A549 (cell line): Measurements from ENCODE around the gene ATP6V0A1. TPM values are rescaled to one million over a fixed set of nuclear protein-coding genes. Genes with fewer than 3 reads are reported as not detected.
A peak's percentile ranks its signal among the peaks of the same experiment; 100 is the strongest.
"Not testable (repeated sequence)": the region's sequence is repeated elsewhere in the genome, so short reads cannot be mapped to it uniquely, and the experiment has no call there.

Experiments used
- ATAC-seq, 2 experiments: fragments of 200-7000 bp in 1 of 2; fragments of >200 bp in 1 of 2; cut with Nextera tagmentation in 1 of 2; cut with Tn5 transposase in 1 of 2; 3 replicates each; pipeline versions ENCODE4 v1.8.0 to v1.9.1; 2018 to 2020; ENCODE audit warnings: mild to moderate bottlenecking in 1 of 2, moderate library complexity in 1 of 2
- CTCF ChIA-PET: fragments of 300-600 bp; sonication (Branson Sonifier 250); formaldehyde crosslinking; extraction: SDS; loops from one replicate; lab custom pipeline; 2021; ENCODE audit warnings: antibody characterized with exemption, inconsistent platforms; lab: Yijun Ruan, JAX
- POLR2A ChIA-PET: fragments of 350-600 bp; formaldehyde crosslinking; extraction: SDS; loops from one replicate; lab custom pipeline; 2021; ENCODE audit warnings: antibody characterized with exemption, inconsistent platforms; lab: Yijun Ruan, JAX
- DNase-seq, 2 experiments: peaks; one replicate each; pipeline versions ENCODE4 v3.0.0 to v3.0.0-alpha.2; 2011 to 2016; ENCODE audit warnings: low read depth in 1 of 2, low spot score in 1 of 2
- FAIRE-seq: peaks from 2 replicates; lab custom pipeline; 2011; peaks lifted over from hg19 to GRCh38; lab: Jason Lieb, UNC
- H3K27ac ChIP-seq, 2 experiments: fragments of >200 bp; sonication (Bioruptor Twin); formaldehyde crosslinking; 3 replicates each; pipeline ENCODE4 v1.5.1; 2016 to 2017
- H3K4me1 ChIP-seq: fragments of >200 bp; sonication (Bioruptor Twin); formaldehyde crosslinking; 3 replicates; pipeline ENCODE4 v1.6.1; 2016
- H3K4me2 ChIP-seq: fragments of >200 bp; sonication (Bioruptor Twin); formaldehyde crosslinking; 3 replicates; pipeline ENCODE4 v1.6.1; 2016
- H3K4me3 ChIP-seq: fragments of >200 bp; sonication (Bioruptor Twin); formaldehyde crosslinking; 3 replicates; pipeline ENCODE4 v1.5.1; 2016
- H3K9me3 ChIP-seq: fragments of >200 bp; sonication (Bioruptor Twin); formaldehyde crosslinking; 3 replicates; pipeline ENCODE4 v1.6.1; 2016
- CEBPB ChIP-seq, 2 experiments: fragments of >200 bp in 1 of 2; sonication (Bioruptor Twin) in 1 of 2; formaldehyde crosslinking in 1 of 2; IDR thresholded peaks; 2 replicates each; pipeline ENCODE4 v1.6.1; 2012 to 2016
- CHD4 ChIP-seq: fragments of 200-600 bp; sonication (generic); IDR thresholded peaks from 2 replicates; pipeline ENCODE4 v1.6.1; 2016; ENCODE audit warnings: antibody characterized with exemption, mild to moderate bottlenecking, borderline replicate concordance
- FOSB ChIP-seq: fragments of 250-450 bp; sonication (Bioruptor Pico); IDR thresholded peaks from 2 replicates; pipeline ENCODE4 v1.5.0; 2020; ENCODE audit warnings: mild to moderate bottlenecking, moderate library complexity
- HOXB13 ChIP-seq: fragments of 250-450 bp; sonication (Bioruptor Pico); IDR thresholded peaks from 2 replicates; pipeline ENCODE4 v1.5.0; 2020; ENCODE audit warnings: low read depth, mild to moderate bottlenecking, moderate library complexity
- JUN ChIP-seq, 2 experiments: fragments of >200 bp; sonication (Bioruptor Twin); formaldehyde crosslinking; IDR thresholded peaks; 2 replicates in 1 of 2; 3 replicates in 1 of 2; pipeline ENCODE4 v1.6.1; 2016 to 2017
- JUNB ChIP-seq: fragments of >200 bp; sonication (Bioruptor Twin); formaldehyde crosslinking; IDR thresholded peaks from 2 replicates; pipeline ENCODE4 v1.6.1; 2016
- KDM5A ChIP-seq: fragments of 200-600 bp; sonication (generic); IDR thresholded peaks from 2 replicates; pipeline ENCODE4 v1.6.1; 2016; ENCODE audit warnings: antibody characterized with exemption, mild to moderate bottlenecking
- PHF8 ChIP-seq: fragments of 200-600 bp; sonication (generic); IDR thresholded peaks from 2 replicates; pipeline ENCODE4 v1.6.1; 2016; ENCODE audit warnings: low read depth, mild to moderate bottlenecking, antibody characterized with exemption, moderate library complexity, borderline replicate concordance
- POLR2A ChIP-seq: IDR thresholded peaks from 2 replicates; pipeline ENCODE4 v1.6.1; 2012; ENCODE audit warnings: mild to moderate bottlenecking, low read length
- RFX5 ChIP-seq: fragments of 450-650 bp; IDR thresholded peaks from 2 replicates; pipeline ENCODE4 v1.7.1; 2014; ENCODE audit warnings: antibody characterized with exemption, mild to moderate bottlenecking, moderate library complexity
- RNF2 ChIP-seq: fragments of 200-600 bp; sonication (generic); IDR thresholded peaks from 2 replicates; pipeline ENCODE4 v1.6.1; 2016; ENCODE audit warnings: low read depth, mild to moderate bottlenecking, antibody characterized with exemption, moderate library complexity, borderline replicate concordance
- SREBF2 ChIP-seq: fragments of 450-650 bp; IDR thresholded peaks from 2 replicates; pipeline ENCODE4 v1.6.1; 2014; ENCODE audit warnings: mild to moderate bottlenecking, moderate library complexity
- ZNF302 ChIP-seq: fragments of 250-450 bp; sonication (Bioruptor Pico); IDR thresholded peaks from 2 replicates; pipeline ENCODE4 v1.9.0; 2021; ENCODE audit warnings: inconsistent platforms, mild to moderate bottlenecking, moderate library complexity
- WGBS: methylation state at CpG from one replicate; pipeline ENCODE4 v1.1.6; 2017; ENCODE audit errors: missing lambda C conversion rate; 5-methylcytosine and 5-hydroxymethylcytosine counted together
- polyA plus RNA-seq, 4 experiments: library from polyadenylated mRNA; depleted of rRNA in 3 of 4; stranded (reverse); fragments of >200 nt; fragmentation: RNase III in 1 of 4; extraction: RNeasy Plus Mini Kit Qiagen cat#74134 plus additional on column Dnase treatment in 1 of 4; gene quantifications; 2 replicates in 3 of 4; 3 replicates in 1 of 4; pipeline ENCODE4 v1.2.3, GENCODE V29; 2011 to 2017
- TF ChIP-seq, protein P1 (sequence below): IDR thresholded peaks from 2 replicates; pipeline ENCODE4 v1.6.1; 2012
- TF ChIP-seq, protein P2 (sequence below): fragments of 450-650 bp; IDR thresholded peaks from 2 replicates; pipeline ENCODE4 v1.6.1; 2014; ENCODE audit warnings: antibody characterized with exemption
- TF ChIP-seq, protein P3 (sequence below): IDR thresholded peaks from 2 replicates; pipeline ENCODE4 v1.6.1; 2012
- TF ChIP-seq, protein P4 (sequence below): fragments of >200 bp; sonication (Bioruptor Twin); formaldehyde crosslinking; IDR thresholded peaks from 2 replicates; pipeline ENCODE4 v1.6.1; 2016
- TF ChIP-seq, protein P5 (sequence below): fragments of 150-350 bp; IDR thresholded peaks from 2 replicates; pipeline ENCODE4 v1.6.1; 2014; ENCODE audit warnings: low read depth, mild to moderate bottlenecking, low read length

Gene ATP6V0A1
- polyA plus RNA-seq, 2 of the 4 experiments (the other 2 are of a cell fraction): 27.3 to 33.7 TPM

DNA sequence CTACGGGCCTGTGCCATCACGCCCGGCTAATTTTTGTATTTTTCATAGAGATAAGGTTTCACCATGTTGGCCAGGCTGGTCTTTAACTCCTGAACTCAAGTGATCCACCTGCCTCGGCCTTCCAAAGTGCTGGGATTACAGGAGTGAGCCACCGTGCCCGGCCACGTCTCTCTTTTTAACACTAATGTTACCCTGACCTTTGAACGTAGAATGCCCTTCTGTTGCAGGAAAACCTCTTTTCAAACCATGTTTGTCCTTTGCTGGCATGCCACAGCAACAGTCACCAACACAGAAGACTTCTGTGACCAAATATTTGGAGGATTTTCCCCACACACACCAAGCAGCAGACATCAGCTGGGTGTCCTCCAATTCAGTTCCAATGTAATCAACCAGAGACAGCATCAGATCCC lies 86.2 kb downstream of the ATP6V0A1 start:
- POLR2A ChIA-PET: no interaction called here
- 81% methylated on average over 8 of the region's 8 CpGs for WGBS
- H3K4me2 ChIP-seq: no peak overlapping the region
- ATAC-seq: no peak
- H3K4me1 ChIP-seq: peaks cover 21% of the 10 kb centered on the region
- no peaks in the 10 kb centered on the region for H3K9me3 ChIP-seq
- no peak overlapping the region for H3K4me3 ChIP-seq
- TF ChIP-seq PHF8 (no peak), CHD4 (no peak), JUN (IDR thresholded peaks at IDR 0.05) (no peak), KDM5A (no peak)
- TF ChIP-seq, protein P1, sequence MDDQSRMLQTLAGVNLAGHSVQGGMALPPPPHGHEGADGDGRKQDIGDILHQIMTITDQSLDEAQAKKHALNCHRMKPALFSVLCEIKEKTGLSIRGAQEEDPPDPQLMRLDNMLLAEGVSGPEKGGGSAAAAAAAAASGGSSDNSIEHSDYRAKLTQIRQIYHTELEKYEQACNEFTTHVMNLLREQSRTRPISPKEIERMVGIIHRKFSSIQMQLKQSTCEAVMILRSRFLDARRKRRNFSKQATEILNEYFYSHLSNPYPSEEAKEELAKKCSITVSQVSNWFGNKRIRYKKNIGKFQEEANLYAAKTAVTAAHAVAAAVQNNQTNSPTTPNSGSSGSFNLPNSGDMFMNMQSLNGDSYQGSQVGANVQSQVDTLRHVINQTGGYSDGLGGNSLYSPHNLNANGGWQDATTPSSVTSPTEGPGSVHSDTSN: no peak
- TF ChIP-seq, protein P2, sequence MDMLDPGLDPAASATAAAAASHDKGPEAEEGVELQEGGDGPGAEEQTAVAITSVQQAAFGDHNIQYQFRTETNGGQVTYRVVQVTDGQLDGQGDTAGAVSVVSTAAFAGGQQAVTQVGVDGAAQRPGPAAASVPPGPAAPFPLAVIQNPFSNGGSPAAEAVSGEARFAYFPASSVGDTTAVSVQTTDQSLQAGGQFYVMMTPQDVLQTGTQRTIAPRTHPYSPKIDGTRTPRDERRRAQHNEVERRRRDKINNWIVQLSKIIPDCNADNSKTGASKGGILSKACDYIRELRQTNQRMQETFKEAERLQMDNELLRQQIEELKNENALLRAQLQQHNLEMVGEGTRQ: no peak
- FAIRE-seq: no peak
- CTCF ChIA-PET: interaction anchor here (1.0 to 4.2 kb wide), 3 partner anchors 8 to 233 kb away, joined by 3 to 37 read pairs (median 3); partner anchors contain the start of gene NAGLU
- DNase-seq: no peak
- H3K27ac ChIP-seq: no peak overlapping the region

DNA sequence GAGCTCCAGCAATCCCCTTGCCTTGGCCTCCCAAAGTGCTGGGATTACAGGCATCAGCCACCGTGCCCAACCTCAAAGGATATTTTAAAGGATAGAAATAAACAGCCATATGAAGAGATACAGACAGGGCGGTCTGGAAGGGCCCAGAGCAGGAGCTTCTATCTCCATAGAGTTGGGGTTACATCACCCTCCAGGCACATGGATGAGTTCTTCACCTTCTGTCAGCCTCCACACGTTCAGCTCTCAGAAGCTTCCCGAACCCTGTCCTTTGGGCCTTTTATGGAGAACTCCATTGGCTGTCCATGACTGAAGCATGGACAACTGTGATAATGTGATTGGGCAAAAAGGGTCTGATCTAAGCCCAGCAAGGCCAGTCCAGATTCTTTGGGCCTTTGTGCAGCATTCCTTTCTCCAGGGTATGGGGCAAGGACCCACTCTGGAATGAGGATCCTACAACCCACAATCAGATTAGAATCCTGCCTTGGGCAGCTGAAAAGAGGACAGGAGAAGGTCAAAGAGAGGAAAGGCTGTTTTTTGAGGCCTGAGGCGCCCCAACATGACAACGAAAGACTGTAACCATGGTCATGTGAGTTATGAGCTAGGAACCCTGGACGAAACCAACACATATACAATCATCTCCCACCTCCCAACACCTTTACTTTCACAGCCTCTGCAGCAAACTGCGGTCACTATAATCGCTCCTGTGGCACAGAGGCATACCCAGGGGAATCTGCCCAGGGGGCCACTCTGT lies 87.3 kb downstream of the ATP6V0A1 start:
- H3K4me3 ChIP-seq, H3K27ac ChIP-seq, POLR2A ChIA-PET, H3K9me3 ChIP-seq, ATAC-seq, H3K4me2 ChIP-seq, DNase-seq: not testable (repeated sequence)
- H3K4me1 ChIP-seq: peaks cover 18% of the 10 kb centered on the region
- FAIRE-seq: peak; percentile 92
- CTCF ChIA-PET: interaction anchor here (0.6 to 4.2 kb wide), 7 partner anchors 9 to 392 kb away, joined by 3 to 37 read pairs (median 5); partner anchors contain the start of genes NAGLU and PSMC3IP
- WGBS: 91% methylated on average over 9 of the region's 9 CpGs

DNA sequence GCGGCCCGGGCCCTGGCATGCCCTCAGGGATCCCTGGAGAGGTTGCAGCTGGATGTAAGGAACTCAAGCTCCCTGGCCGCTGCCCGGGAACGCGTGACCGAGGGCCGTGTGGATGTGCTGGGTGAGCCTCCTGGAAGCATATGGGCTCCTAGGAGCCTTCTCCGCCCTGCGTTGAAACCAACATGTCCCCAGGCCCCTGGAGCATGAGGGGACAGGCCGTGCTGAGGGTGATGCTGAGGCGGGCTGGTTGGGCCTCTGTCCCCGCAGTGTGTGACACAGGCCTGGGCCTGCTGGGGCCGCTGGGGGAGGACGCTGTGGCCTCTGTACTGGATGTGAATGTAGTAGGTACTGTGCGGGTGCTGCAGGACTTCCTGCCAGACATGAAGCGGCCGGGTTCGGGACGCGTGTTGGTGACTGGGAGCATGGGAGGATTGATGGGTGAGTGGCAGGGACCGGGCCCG lies 88.4 kb downstream of the ATP6V0A1 start:
- peak; percentile 7 to 14; a peak in 5 of 6 replicates for ATAC-seq
- 94% methylated on average over 23 of the region's 23 CpGs for WGBS
- CTCF ChIA-PET: interaction anchor here (0.6 to 4.2 kb wide), 12 partner anchors 10 to 523 kb away, joined by 3 to 37 read pairs (median 5); partner anchors contain the start of genes NAGLU and PSMC3IP

More for the DNA sequence above, 88.4 kb downstream of the ATP6V0A1 start:
- Histone ChIP-seq H3K4me1 (peaks cover 9% of the 10 kb centered on the region; the same call in 2 of the 3 replicates), H3K27ac (no peak overlapping the region), H3K9me3 (no peaks in the 10 kb centered on the region), H3K4me3 (no peak overlapping the region), H3K4me2 (no peak overlapping the region)
- DNase-seq (no peak), FAIRE-seq (no peak)
- POLR2A ChIA-PET: no interaction called here
- TF ChIP-seq SREBF2 (no peak), POLR2A (no peak), CEBPB (IDR thresholded peaks at IDR 0.05) (no peak), JUNB (no peak), FOSB (CRISPR knock-in tag) (no peak), RFX5 (no peak), HOXB13 (no peak), RNF2 (no peak), ZNF302 (CRISPR knock-in tag) (no peak)
- TF ChIP-seq, protein P1: no peak
- TF ChIP-seq, protein P3, sequence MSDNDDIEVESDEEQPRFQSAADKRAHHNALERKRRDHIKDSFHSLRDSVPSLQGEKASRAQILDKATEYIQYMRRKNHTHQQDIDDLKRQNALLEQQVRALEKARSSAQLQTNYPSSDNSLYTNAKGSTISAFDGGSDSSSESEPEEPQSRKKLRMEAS: no peak
- TF ChIP-seq, protein P4, sequence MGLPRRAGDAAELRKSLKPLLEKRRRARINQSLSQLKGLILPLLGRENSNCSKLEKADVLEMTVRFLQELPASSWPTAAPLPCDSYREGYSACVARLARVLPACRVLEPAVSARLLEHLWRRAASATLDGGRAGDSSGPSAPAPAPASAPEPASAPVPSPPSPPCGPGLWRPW: no peak
- TF ChIP-seq, protein P5, sequence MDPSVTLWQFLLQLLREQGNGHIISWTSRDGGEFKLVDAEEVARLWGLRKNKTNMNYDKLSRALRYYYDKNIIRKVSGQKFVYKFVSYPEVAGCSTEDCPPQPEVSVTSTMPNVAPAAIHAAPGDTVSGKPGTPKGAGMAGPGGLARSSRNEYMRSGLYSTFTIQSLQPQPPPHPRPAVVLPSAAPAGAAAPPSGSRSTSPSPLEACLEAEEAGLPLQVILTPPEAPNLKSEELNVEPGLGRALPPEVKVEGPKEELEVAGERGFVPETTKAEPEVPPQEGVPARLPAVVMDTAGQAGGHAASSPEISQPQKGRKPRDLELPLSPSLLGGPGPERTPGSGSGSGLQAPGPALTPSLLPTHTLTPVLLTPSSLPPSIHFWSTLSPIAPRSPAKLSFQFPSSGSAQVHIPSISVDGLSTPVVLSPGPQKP: no peak
